ENCODE measurements around the gene CCDC88C. TPM values are rescaled to one million over a fixed set of nuclear protein-coding genes. Genes with fewer than 3 reads are reported as not detected.

CCDC88C gene
- total RNA-seq, 1 donor from 2014 or later, result 16.4 TPM

DNA sequence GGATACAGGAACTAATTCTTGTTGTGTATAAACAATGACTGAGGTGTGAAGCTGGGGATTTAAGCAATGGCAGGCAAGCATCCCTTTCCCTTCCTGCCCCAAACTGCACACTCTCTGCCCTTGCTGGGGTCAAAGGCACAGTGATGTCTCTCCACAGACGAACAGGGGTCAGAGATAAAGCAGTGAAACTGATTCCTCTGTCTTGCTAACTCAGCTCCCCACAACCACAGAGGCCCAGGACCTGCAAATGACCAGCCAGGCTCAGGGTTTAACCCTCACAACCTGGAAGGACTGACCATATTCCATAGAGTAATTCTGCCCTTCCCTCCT, 67.2 kb downstream of the CCDC88C start:
- H3K4me3 ChIP-seq (ENCODE audit: low read depth, low read length), result no peak overlapping the region
- DNase-seq (ENCODE audit: low read depth), result no peak
- TF ChIP-seq, protein P1, sequence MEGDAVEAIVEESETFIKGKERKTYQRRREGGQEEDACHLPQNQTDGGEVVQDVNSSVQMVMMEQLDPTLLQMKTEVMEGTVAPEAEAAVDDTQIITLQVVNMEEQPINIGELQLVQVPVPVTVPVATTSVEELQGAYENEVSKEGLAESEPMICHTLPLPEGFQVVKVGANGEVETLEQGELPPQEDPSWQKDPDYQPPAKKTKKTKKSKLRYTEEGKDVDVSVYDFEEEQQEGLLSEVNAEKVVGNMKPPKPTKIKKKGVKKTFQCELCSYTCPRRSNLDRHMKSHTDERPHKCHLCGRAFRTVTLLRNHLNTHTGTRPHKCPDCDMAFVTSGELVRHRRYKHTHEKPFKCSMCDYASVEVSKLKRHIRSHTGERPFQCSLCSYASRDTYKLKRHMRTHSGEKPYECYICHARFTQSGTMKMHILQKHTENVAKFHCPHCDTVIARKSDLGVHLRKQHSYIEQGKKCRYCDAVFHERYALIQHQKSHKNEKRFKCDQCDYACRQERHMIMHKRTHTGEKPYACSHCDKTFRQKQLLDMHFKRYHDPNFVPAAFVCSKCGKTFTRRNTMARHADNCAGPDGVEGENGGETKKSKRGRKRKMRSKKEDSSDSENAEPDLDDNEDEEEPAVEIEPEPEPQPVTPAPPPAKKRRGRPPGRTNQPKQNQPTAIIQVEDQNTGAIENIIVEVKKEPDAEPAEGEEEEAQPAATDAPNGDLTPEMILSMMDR (conservative IDR thresholded peaks at IDR 0.05; ENCODE audit: low read depth, low read length), result no peak

DNA sequence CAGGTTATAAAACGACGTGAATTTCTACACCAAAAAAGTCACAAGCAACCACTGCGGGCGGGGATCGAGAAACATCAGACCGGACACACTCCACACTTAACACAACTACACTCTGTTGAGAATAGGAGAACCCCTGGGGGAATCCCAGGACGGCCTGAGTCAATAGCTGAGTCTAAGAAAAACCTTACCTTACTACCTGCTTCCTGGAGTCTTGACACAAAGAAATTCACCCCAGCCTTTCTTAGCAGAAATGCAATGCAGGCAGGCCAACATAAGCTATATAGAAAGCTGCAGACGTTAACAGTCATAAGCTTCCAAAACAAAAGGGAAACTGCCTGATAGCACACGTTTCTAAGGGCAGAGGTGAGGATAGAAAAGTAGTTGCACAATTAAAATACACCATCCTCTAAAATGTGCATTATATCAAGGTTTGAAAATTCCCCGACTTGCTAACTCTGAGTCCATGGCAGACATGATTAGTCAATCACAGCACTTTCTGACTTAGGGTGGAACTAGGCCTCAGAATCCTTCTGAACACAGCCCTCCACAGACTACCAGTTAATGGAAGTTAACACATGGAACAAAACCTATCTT, 68.0 kb downstream of the CCDC88C start:
- H3K4me3 ChIP-seq (ENCODE audit: low read depth, low read length), result no peak overlapping the region
- TF ChIP-seq, protein P1 (conservative IDR thresholded peaks at IDR 0.05; ENCODE audit: low read depth, low read length), result no peak
- no peak for DNase-seq (ENCODE audit: low read depth)

DNA sequence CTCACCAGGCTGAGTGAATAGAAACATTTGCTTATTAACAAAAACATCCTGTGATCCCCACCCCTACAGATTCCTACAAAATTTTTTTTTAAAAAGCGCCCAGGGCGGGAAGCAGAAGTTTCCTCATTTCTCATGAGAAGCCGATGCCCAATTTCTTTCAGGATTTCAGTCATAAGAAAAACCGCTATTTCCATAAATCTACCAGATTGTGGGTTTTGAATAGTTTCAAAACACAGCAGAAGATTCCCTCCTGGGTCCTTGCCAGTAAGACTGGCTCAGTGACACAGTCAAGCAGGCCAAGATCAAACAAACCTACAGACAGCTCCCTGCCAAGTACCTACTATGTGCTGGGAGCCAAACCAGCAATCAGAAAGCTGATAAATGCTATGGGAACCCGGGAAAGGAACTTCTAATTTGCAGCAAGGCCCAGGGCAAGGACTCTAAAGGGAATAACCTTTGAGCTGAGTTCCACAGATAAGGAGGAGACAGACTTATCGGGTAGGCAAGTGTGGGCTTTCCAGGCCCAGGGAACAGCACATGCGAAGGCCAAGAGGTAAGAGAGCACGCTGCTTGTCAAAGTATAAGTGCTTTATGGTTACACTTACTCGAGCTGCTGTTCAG, 68.7 kb downstream of the CCDC88C start:
- DNase-seq (ENCODE audit: low read depth), result no peak

DNA sequence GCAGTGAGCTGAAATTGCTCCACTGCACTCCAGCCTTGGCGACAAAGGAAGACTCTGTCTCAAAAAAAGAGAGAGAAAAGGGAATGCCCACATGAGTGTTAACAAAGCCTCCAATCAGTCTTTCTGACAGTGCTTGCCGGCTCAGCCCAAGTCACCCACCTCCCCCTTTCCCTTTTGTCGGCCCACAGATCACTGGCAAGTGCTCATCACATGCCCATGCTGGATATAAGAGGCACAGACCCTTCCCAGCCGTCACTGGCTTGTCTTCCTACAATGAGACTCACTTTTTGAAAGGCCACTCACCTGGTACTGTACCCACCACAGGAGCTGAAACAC, 70.8 kb downstream of the CCDC88C start:
- DNase-seq (ENCODE audit: low read depth), result no peak
- H3K4me3 ChIP-seq (ENCODE audit: low read depth, low read length), result no peak overlapping the region
- TF ChIP-seq, protein P1 (conservative IDR thresholded peaks at IDR 0.05; ENCODE audit: low read depth, low read length), result no peak

More for the DNA sequence above, 68.7 kb downstream of the CCDC88C start:
- no peak overlapping the region for H3K4me3 ChIP-seq (ENCODE audit: low read depth, low read length)
- TF ChIP-seq, protein P1 (conservative IDR thresholded peaks at IDR 0.05; ENCODE audit: low read depth, low read length), result no peak

DNA sequence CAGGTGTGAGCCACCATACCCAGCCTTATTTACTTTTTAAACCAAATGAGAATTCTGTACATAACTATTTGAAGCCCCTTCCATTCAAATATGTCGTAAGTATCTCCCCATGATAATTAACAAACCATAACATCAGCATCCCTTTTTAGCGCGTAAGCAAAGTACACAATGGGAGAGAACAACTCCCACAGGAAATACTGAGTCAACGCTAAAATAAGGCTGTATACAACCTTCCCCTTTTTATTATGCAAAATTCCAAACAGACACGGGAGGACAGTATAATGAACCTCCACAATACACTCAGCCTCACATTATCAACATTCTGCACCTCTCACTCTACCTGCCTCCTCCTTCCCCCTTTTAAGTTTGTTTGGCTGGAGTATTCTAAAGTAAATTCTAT, 73.5 kb downstream of the CCDC88C start:
- TF ChIP-seq, protein P1 (conservative IDR thresholded peaks at IDR 0.05; ENCODE audit: low read depth, low read length), result no peak
- DNase-seq (ENCODE audit: low read depth), result no peak
- H3K4me3 ChIP-seq (ENCODE audit: low read depth, low read length), result no peak overlapping the region

DNA sequence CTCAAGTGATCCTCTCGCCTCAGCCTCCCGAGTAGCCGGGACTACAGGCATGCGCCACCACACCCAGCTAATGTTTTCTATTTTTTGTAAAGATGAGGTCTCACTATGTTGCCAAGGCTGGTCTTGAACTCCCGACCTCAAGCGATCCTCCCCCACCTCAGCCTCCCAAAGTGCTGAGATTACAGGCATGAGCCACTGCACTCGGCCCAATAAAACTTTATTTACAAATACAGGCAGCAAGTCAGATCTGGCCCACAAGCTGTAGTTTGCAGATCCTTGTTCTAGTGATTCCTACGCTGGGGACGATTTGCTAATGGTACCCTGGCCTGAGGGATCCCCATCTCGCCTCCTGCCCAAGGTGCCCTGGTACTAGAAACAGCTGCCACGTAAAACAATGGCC, 74.6 kb downstream of the CCDC88C start:
- TF ChIP-seq, protein P1 (conservative IDR thresholded peaks at IDR 0.05; ENCODE audit: low read depth, low read length), result no peak
- DNase-seq (ENCODE audit: low read depth), result no peak
- no peak overlapping the region for H3K4me3 ChIP-seq (ENCODE audit: low read depth, low read length)

DNA sequence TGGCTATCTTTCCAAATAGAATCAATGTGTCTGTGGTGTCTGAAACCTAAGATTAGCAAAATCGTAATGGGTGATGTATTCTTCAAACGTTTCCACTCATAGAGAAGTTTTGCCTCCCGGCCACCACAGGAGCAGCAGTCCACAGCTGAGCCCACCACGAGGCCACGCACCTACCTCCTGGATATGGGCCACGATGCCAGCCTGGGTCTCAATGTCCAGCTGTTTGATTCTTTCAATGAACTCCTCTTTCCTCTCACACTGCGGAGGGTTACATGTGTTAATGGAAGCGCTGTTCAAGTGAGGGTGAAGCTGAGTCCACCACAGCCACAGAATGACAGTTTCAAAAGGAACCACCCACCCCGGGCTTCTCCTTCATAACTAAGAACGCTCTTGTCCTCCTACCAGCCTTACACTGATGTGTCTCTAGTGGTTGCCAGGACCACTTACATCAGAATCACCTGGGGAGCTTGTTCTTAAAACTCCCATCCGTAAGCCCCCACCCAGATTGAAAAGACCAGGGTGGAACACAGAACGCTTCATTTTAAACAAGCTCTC, 75.3 kb downstream of the CCDC88C start:
- H3K4me3 ChIP-seq (ENCODE audit: low read depth, low read length), result no peak overlapping the region
- DNase-seq (ENCODE audit: low read depth), result no peak
- TF ChIP-seq, protein P1 (conservative IDR thresholded peaks at IDR 0.05; ENCODE audit: low read depth, low read length), result no peak
